GM23338 (cell line): ENCODE results near the gene ERC2. TPM values are rescaled to one million over a fixed set of nuclear protein-coding genes. Genes with fewer than 3 reads are reported as not detected.

ENCODE experiments used
- ATAC-seq: fragments of 200-7000 bp; cut with Tn5 transposase; 3 replicates; pipeline ENCODE4 v1.9.1; 2020
- DNase-seq: peaks from one replicate; pipeline ENCODE4 v3.0.0-alpha.2; 2015; ENCODE audit warnings: low spot score
- H2AFZ ChIP-seq: fragments of 200-600 bp; sonication (generic); 2 replicates; pipeline ENCODE4 v1.8.0; 2016; ENCODE audit warnings: antibody characterized with exemption, mild to moderate bottlenecking, moderate library complexity
- H3F3A ChIP-seq: fragments of 200-600 bp; sonication (generic); replicated peaks from 2 replicates; pipeline ENCODE4 v1.8.0; 2017; ENCODE audit warnings: antibody characterized with exemption, mixed run types, low read depth
- H3K27ac ChIP-seq: fragments of 200-600 bp; sonication (generic); 2 replicates; pipeline ENCODE4 v1.6.1; 2016; ENCODE audit warnings: low read depth
- H3K27me3 ChIP-seq: fragments of 200-600 bp; sonication (generic); 2 replicates; pipeline ENCODE4 v1.8.0; 2016; ENCODE audit warnings: mild to moderate bottlenecking, mixed run types, moderate library complexity; ENCODE audit not compliant: insufficient read depth
- H3K36me3 ChIP-seq: fragments of 200-600 bp; sonication (generic); 2 replicates; pipeline ENCODE4 v1.8.0; 2016; ENCODE audit warnings: mild to moderate bottlenecking; ENCODE audit not compliant: insufficient read depth
- H3K4me1 ChIP-seq: fragments of 200-600 bp; sonication (generic); 2 replicates; pipeline ENCODE4 v1.8.0; 2016; ENCODE audit warnings: mild to moderate bottlenecking, moderate library complexity; ENCODE audit not compliant: insufficient read depth
- H3K4me2 ChIP-seq: fragments of 200-600 bp; sonication (generic); 2 replicates; pipeline ENCODE4 v1.7.1; 2017; ENCODE audit warnings: mixed run types
- H3K4me3 ChIP-seq: fragments of 200-600 bp; sonication (generic); 2 replicates; pipeline ENCODE4 v1.6.1; 2016; ENCODE audit warnings: mixed run types
- H3K79me2 ChIP-seq: fragments of 200-600 bp; sonication (generic); replicated peaks from 2 replicates; pipeline ENCODE4 v1.8.0; 2017; ENCODE audit warnings: mild to moderate bottlenecking; ENCODE audit not compliant: insufficient read depth
- H3K9me2 ChIP-seq: fragments of 200-600 bp; sonication (generic); 2 replicates; pipeline ENCODE4 v1.8.0; 2017; ENCODE audit not compliant: insufficient read depth
- H4K20me1 ChIP-seq: fragments of 200-600 bp; sonication (generic); replicated peaks from 2 replicates; pipeline ENCODE4 v1.8.0; 2017; ENCODE audit warnings: mild to moderate bottlenecking; ENCODE audit not compliant: insufficient read depth
- H3K27ac Mint-ChIP-seq: 2 replicates; pipeline ENCODE4 v1.8.0; 2020; ENCODE audit warnings: inconsistent platforms, mild to moderate bottlenecking, moderate library complexity, mixed read lengths
- H3K27me3 Mint-ChIP-seq: 3 replicates; pipeline ENCODE4 v1.8.0; 2022; ENCODE audit warnings: low read depth, mild to moderate bottlenecking, moderate library complexity, mixed read lengths, inconsistent platforms; ENCODE audit not compliant: insufficient read depth, poor library complexity
- H3K36me3 Mint-ChIP-seq: 3 replicates; pipeline ENCODE4 v1.8.0; 2021; ENCODE audit warnings: low read depth, mild to moderate bottlenecking, inconsistent platforms, moderate library complexity, mixed read lengths
- H3K4me1 Mint-ChIP-seq: 3 replicates; pipeline ENCODE4 v1.8.0; 2020; ENCODE audit warnings: mild to moderate bottlenecking, inconsistent platforms, mixed read lengths
- H3K4me3 Mint-ChIP-seq: 3 replicates; pipeline ENCODE4 v1.8.0; 2021; ENCODE audit warnings: moderate library complexity, mild to moderate bottlenecking, inconsistent platforms, mixed read lengths
- H3K9me3 Mint-ChIP-seq: 3 replicates; pipeline ENCODE4 v1.8.0; 2020; ENCODE audit warnings: moderate library complexity, mild to moderate bottlenecking, inconsistent platforms, mixed read lengths
- CREB1 ChIP-seq: fragments of 250-450 bp; sonication (Bioruptor Pico); IDR thresholded peaks from 2 replicates; pipeline ENCODE4 v1.5.0; 2020; ENCODE audit warnings: low read depth, mild to moderate bottlenecking, moderate library complexity
- CTCF ChIP-seq, 2 experiments: fragments of 200-600 bp in 1 of 2; sonication (generic) in 1 of 2; conservative IDR thresholded peaks; 2 replicates each; pipeline versions ENCODE4 v1.5.1 to v1.6.1; 2016 to 2017; ENCODE audit warnings: antibody characterized with exemption in 2 of 2, low read depth in 2 of 2, mild to moderate bottlenecking in 2 of 2, moderate library complexity in 1 of 2
- ETS1 ChIP-seq: IDR thresholded peaks from 2 replicates; pipeline ENCODE4 v1.6.1; 2016; ENCODE audit warnings: antibody characterized with exemption
- EZH2 ChIP-seq: fragments of 200-600 bp; sonication (generic); IDR thresholded peaks from one replicate; pipeline ENCODE4 v1.8.0; 2017; ENCODE audit warnings: antibody characterized with exemption, mild to moderate bottlenecking, low read depth; ENCODE audit not compliant: unreplicated experiment
- EZH2phosphoT487 ChIP-seq: fragments of 200-600 bp; sonication (generic); IDR thresholded peaks from one replicate; pipeline ENCODE4 v1.8.1; 2018; ENCODE audit warnings: antibody characterized with exemption; ENCODE audit not compliant: unreplicated experiment
- JUNB ChIP-seq: IDR thresholded peaks from one replicate; pipeline ENCODE4 v1.6.1; 2016; ENCODE audit warnings: antibody characterized with exemption; ENCODE audit not compliant: unreplicated experiment
- NANOG ChIP-seq: IDR thresholded peaks from 2 replicates; pipeline ENCODE4 v1.6.1; 2016; ENCODE audit warnings: antibody characterized with exemption, borderline replicate concordance
- POLR2AphosphoS5 ChIP-seq: IDR thresholded peaks from 2 replicates; pipeline ENCODE4 v1.6.1; 2016; ENCODE audit warnings: antibody characterized with exemption, low read depth
- REST ChIP-seq: IDR thresholded peaks from one replicate; pipeline ENCODE4 v1.6.1; 2018; ENCODE audit warnings: antibody characterized with exemption; ENCODE audit not compliant: unreplicated experiment
- STAT1 ChIP-seq: IDR thresholded peaks from one replicate; pipeline ENCODE4 v1.6.1; 2016; ENCODE audit warnings: antibody characterized with exemption; ENCODE audit not compliant: unreplicated experiment
- ZNF114 ChIP-seq: fragments of 250-450 bp; sonication (Bioruptor Pico); IDR thresholded peaks from 2 replicates; pipeline ENCODE4 v1.5.0; 2020; ENCODE audit warnings: mild to moderate bottlenecking, moderate library complexity
- ZNF331 ChIP-seq: fragments of 250-450 bp; sonication (Bioruptor Pico); IDR thresholded peaks from 2 replicates; pipeline ENCODE4 v1.5.0; 2020; ENCODE audit warnings: low read depth, mild to moderate bottlenecking, moderate library complexity
- ZNF462 ChIP-seq: fragments of 250-450 bp; sonication (Bioruptor Pico); IDR thresholded peaks from 2 replicates; pipeline ENCODE4 v1.5.0; 2020; ENCODE audit warnings: mild to moderate bottlenecking, moderate library complexity
- polyA plus RNA-seq: library from polyadenylated mRNA; unstranded; fragments of >200 nt; fragmentation: Nextera tagmentation; extraction: Ambion mirVana; gene quantifications from 2 replicates; pipeline ENCODE4 v1.2.1, GENCODE V29; 2016
- total RNA-seq: library from RNA; depleted of rRNA; stranded (reverse); fragments of >200 nt; shearing (Covaris generic); gene quantifications from 2 replicates; pipeline ENCODE4 v1.2.3, GENCODE V29; 2014

ERC2 gene
- total and polyA plus RNA-seq, 2 experiments from 2014 or later: 11.8 to 13.7 TPM

- Histone ChIP-seq H3K79me2 (no peaks in the 10 kb centered on the region), H3K4me2 (no peak overlapping the region), H3K4me1 (0 out of 2 replicates have a peak, but pooled peaks cover 4% of the 10 kb centered on the region), H3K36me3 (no peaks in the 10 kb centered on the region), H2AFZ (no peak overlapping the region), H3K27ac (no peak overlapping the region), H3K27me3 (no peaks in the 10 kb centered on the region), H3K9me2 (no peaks in the 10 kb centered on the region), H3K4me3 (no peak overlapping the region), H3F3A (no peaks in the 10 kb centered on the region), H4K20me1 (no peaks in the 10 kb centered on the region)
- H3K27ac Mint-ChIP-seq: no peak overlapping the region
- peaks cover 2% of the 10 kb centered on the region for H3K27me3 Mint-ChIP-seq
- no peak overlapping the region for H3K4me3 Mint-ChIP-seq
- H3K4me1 Mint-ChIP-seq: peaks cover 3% of the 10 kb centered on the region
- ATAC-seq (no peak), DNase-seq (no peak)
- TF ChIP-seq POLR2AphosphoS5: no peak
- no peak for TF ChIP-seq EZH2phosphoT487
- no peak for TF ChIP-seq ETS1
- no peak for TF ChIP-seq CTCF (conservative IDR thresholded peaks at IDR 0.05; ENCODE audit: low read depth in 2 of 2)
- TF ChIP-seq ZNF331 (CRISPR knock-in tag): no peak
- no peak for TF ChIP-seq STAT1
- TF ChIP-seq JUNB: no peak
- TF ChIP-seq ZNF114 (CRISPR knock-in tag): no peak
- TF ChIP-seq NANOG: no peak
- no peak for TF ChIP-seq REST
- TF ChIP-seq CREB1 (CRISPR knock-in tag): no peak
- TF ChIP-seq EZH2: no peak
- no peak for TF ChIP-seq ZNF462 (CRISPR knock-in tag)
- no peaks in the 10 kb centered on the region for H3K36me3 Mint-ChIP-seq
- H3K9me3 Mint-ChIP-seq: no peaks in the 10 kb centered on the region
Observed at GRCh38 chr3:56342475-56342874, 125.8 kb downstream of the ERC2 start.
